Measurements from ENCODE around the gene PRSS38.

DNA sequence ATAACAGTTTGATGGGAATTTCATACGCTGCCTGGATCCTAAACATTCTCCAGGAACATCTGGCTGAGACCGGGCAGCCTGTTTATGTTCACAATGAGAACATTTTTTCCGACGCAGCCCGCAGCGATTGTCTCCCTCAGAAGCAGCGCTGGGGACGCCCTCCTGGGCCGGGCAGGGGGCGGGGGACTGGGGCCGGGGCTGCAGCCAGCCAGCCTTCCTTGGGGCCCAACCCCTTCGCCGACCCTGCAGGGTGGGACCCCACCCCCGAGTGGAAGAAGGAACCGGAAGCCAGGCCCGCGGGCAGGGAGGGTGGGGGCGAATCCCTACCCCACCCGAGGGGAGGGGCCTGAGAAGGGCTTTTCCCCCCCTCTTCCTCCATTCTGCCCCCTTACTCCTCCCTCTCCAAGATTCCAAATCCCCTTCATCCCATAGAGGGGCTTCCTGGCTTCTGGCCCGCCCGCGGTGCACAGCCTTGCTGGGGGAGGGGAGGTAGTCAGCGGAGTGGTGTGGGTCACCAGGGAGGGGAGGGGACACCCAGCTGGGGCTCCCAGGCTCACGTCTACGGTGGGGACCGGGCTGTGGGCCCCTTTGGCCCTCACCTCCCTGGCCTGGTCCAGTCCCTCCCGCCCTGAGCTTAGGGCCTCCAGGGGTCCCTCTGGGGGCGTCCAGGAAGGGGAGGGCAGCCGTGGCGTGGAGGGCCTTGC lies 71.7 kb downstream of the PRSS38 start:
- TF ChIP-seq, protein P1, sequence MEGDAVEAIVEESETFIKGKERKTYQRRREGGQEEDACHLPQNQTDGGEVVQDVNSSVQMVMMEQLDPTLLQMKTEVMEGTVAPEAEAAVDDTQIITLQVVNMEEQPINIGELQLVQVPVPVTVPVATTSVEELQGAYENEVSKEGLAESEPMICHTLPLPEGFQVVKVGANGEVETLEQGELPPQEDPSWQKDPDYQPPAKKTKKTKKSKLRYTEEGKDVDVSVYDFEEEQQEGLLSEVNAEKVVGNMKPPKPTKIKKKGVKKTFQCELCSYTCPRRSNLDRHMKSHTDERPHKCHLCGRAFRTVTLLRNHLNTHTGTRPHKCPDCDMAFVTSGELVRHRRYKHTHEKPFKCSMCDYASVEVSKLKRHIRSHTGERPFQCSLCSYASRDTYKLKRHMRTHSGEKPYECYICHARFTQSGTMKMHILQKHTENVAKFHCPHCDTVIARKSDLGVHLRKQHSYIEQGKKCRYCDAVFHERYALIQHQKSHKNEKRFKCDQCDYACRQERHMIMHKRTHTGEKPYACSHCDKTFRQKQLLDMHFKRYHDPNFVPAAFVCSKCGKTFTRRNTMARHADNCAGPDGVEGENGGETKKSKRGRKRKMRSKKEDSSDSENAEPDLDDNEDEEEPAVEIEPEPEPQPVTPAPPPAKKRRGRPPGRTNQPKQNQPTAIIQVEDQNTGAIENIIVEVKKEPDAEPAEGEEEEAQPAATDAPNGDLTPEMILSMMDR (IDR thresholded peaks at IDR 0.05; ENCODE audit: extremely low read depth in 1 of 2, insufficient read depth in 1 of 2, low read depth in 1 of 2, low read length in 2 of 2): no peak
- TF ChIP-seq EZH2 (IDR thresholded peaks at IDR 0.05; ENCODE audit: borderline replicate concordance, low read depth, low read length, severe bottlenecking): no peak
